ENCODE results near the gene PHF21A.

GRCh38 chr11:46114961-46115360 is 6.3 kb downstream of the PHF21A start:
- TF ChIP-seq EZH2 (IDR thresholded peaks at IDR 0.05; ENCODE audit: borderline replicate concordance, low read length) (no peak), CTCF (conservative IDR thresholded peaks at IDR 0.05 in 1 of 2, IDR thresholded peaks at IDR 0.05 in 1 of 2; ENCODE audit: extremely low read depth in 1 of 2, insufficient read depth in 1 of 2, low read depth in 1 of 2, low read length in 2 of 2) (no peak)

Data from mammary epithelial cell (primary cell).